HCT116 (cell line): ENCODE data around the gene PNPO. TPM values are rescaled to one million over a fixed set of nuclear protein-coding genes. Genes with fewer than 3 reads are reported as not detected.

ENCODE experiments used
- CTCF ChIP-seq, 3 experiments: fragments of 200-600 bp in 1 of 3; sonication (generic) in 1 of 3; IDR thresholded peaks in 2 of 3; conservative IDR thresholded peaks in 1 of 3; 2 replicates each; pipeline ENCODE4 v1.5.1; 2012 to 2017; ENCODE audit warnings: low read depth in 2 of 3, low read length in 2 of 3, antibody characterized with exemption in 1 of 3, borderline replicate concordance in 1 of 3, control low read depth in 1 of 3, mild to moderate bottlenecking in 1 of 3, mixed read lengths in 1 of 3, mixed run types in 1 of 3, moderate library complexity in 1 of 3; ENCODE audit not compliant: insufficient read depth in 1 of 3
- EZH2phosphoT487 ChIP-seq: fragments of 200-600 bp; IDR thresholded peaks from 2 replicates; pipeline ENCODE4 v1.6.1; 2018; ENCODE audit warnings: antibody characterized with exemption, borderline replicate concordance
- FOSL1 ChIP-seq: IDR thresholded peaks from 2 replicates; pipeline ENCODE4 v1.6.1; 2012; ENCODE audit warnings: low read depth
- MAX ChIP-seq: IDR thresholded peaks from 2 replicates; pipeline ENCODE4 v1.6.1; 2012
- POLR2A ChIP-seq: IDR thresholded peaks from 2 replicates; pipeline ENCODE4 v1.7.0; 2011; ENCODE audit warnings: borderline replicate concordance; ENCODE audit not compliant: insufficient read depth, insufficient read length; ENCODE audit errors: extremely low read depth
- SIN3A ChIP-seq: IDR thresholded peaks from 2 replicates; pipeline ENCODE4 v1.6.1; 2012; ENCODE audit warnings: low read depth
- SP1 ChIP-seq: IDR thresholded peaks from 2 replicates; pipeline ENCODE4 v1.6.1; 2012; ENCODE audit warnings: low read depth
- ZBTB33 ChIP-seq: IDR thresholded peaks from 2 replicates; pipeline ENCODE4 v1.6.1; 2011; ENCODE audit warnings: mild to moderate bottlenecking, low read length, moderate library complexity; ENCODE audit not compliant: insufficient replicate concordance; ENCODE audit errors: extremely low read depth
- total RNA-seq: library from RNA; stranded (reverse); gene quantifications from one replicate; pipeline ENCODE4 v1.2.1, GENCODE V29; 2021; ENCODE audit not compliant: unreplicated experiment

PNPO gene
- total RNA-seq, 1 experiment from 2014 or later: 74.9 TPM

- TF ChIP-seq SIN3A: no peak
- TF ChIP-seq POLR2A: no peak
- TF ChIP-seq EZH2phosphoT487: no peak
- no peak for TF ChIP-seq MAX
- no peak for TF ChIP-seq FOSL1
- TF ChIP-seq SP1: no peak
- TF ChIP-seq ZBTB33: no peak
- TF ChIP-seq CTCF (IDR thresholded peaks at IDR 0.05 in 2 of 3, conservative IDR thresholded peaks at IDR 0.05 in 1 of 3; ENCODE audit: borderline replicate concordance in 1 of 3, insufficient read depth in 1 of 3, low read depth in 2 of 3, low read length in 2 of 3): no peak
- TF ChIP-seq, all 23 proteins: peak for 0
Observed at GRCh38 chr17:47945529-47946508, 4.4 kb downstream of the PNPO start (continued).
